ENCODE data around the gene LCE6A.

Gene LCE6A

DNA sequence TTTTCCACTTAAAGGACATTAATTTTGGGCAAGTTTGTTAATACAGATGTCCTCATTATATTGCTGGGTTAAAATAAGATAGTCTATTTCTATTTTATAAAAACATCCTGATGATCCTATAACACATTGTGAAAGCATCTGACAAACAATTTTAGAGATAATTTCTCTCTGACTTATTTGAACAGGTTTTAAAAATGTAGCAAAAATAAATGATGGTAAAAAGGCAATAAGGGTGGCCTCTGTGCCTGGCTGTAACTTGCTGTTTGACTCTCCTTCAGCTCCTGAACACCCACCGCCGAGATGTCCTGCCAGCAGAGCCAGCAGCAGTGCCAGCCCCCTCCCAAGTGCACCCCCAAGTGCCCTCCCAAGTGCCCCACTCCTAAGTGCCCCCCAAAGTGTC lies 15.5 kb upstream of the LCE6A start, which contains the start of gene LCE1A:
LCE1A (plus strand) TSS at position 301 of the 400 bp plus-strand sequence; CDS start at position 301, 0 bp downstream.
- no peaks in the 10 kb centered on the region for H3K27me3 ChIP-seq (ENCODE audit: insufficient read depth, poor library complexity, severe bottlenecking)
- DNase-seq (ENCODE audit: low spot score), result no peak

DNA sequence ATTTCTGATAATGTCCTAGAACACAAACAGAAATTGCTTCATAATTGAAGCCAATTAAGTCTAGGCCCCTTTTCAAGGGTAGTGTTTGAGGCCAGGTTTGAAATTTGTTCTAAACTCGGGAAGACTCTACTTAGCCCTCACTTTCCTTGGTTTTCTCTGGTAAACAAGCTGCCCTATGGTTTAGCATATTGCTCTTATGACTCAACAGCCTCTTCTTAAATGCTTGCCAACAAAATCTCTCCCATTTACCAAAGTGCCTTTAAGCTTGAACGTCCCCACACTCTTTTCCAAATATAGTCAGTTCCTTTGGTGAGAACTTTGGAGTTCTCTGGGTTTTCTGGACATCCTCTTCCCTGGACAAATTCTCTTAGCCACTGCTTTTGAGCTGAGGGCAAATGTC lies 5.8 kb upstream of the LCE6A start:
- ATAC-seq (ENCODE audit: low read depth), result no peak
- H3K4me1 ChIP-seq (ENCODE audit: insufficient read depth, poor library complexity, severe bottlenecking), result no peaks in the 10 kb centered on the region

More for the DNA sequence above, 15.5 kb upstream of the LCE6A start, which contains the start of gene LCE1A:
- no peak within 1 kb of the TSS for H3K27ac ChIP-seq (ENCODE audit: poor library complexity, severe bottlenecking)
- no peak for ATAC-seq (ENCODE audit: low read depth)
- no peak within 1 kb of the TSS for H3K4me3 ChIP-seq (ENCODE audit: severe bottlenecking)
- TF ChIP-seq, protein P1, sequence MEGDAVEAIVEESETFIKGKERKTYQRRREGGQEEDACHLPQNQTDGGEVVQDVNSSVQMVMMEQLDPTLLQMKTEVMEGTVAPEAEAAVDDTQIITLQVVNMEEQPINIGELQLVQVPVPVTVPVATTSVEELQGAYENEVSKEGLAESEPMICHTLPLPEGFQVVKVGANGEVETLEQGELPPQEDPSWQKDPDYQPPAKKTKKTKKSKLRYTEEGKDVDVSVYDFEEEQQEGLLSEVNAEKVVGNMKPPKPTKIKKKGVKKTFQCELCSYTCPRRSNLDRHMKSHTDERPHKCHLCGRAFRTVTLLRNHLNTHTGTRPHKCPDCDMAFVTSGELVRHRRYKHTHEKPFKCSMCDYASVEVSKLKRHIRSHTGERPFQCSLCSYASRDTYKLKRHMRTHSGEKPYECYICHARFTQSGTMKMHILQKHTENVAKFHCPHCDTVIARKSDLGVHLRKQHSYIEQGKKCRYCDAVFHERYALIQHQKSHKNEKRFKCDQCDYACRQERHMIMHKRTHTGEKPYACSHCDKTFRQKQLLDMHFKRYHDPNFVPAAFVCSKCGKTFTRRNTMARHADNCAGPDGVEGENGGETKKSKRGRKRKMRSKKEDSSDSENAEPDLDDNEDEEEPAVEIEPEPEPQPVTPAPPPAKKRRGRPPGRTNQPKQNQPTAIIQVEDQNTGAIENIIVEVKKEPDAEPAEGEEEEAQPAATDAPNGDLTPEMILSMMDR (IDR thresholded peaks at IDR 0.05; ENCODE audit: poor library complexity, severe bottlenecking), result no peak
- H3K4me1 ChIP-seq (ENCODE audit: insufficient read depth, poor library complexity, severe bottlenecking), result no peaks in the 10 kb centered on the region
- H3K36me3 ChIP-seq (ENCODE audit: low read depth), result no peaks in the 10 kb centered on the region
- no peaks in the 10 kb centered on the region for H3K9me3 ChIP-seq (ENCODE audit: severe bottlenecking)

DNA sequence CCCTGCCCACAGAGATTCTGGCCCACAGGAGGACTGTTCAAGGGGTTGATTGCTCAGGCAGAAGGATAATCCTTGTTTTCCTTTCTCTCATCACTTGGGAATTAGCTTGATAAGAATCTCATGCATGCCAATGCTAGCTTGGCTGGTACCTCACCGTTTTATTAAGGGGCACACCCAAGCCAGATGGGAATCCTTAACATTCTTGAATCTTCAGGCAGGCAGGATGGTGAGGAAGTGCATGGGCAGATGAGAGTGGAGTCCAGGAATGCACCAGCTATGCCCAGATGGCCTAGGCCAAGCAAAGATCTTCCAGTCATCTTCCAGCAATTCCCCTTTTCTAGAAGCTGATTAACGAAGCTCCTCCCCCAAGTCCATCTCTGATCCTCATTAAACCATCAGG lies 13.0 kb downstream of the LCE6A start:
- Histone ChIP-seq H3K4me3 (ENCODE audit: severe bottlenecking) (no peak overlapping the region), H3K4me1 (ENCODE audit: insufficient read depth, poor library complexity, severe bottlenecking) (peaks cover 3% of the 10 kb centered on the region), H3K9me3 (ENCODE audit: severe bottlenecking) (no peaks in the 10 kb centered on the region), H3K36me3 (ENCODE audit: low read depth) (no peaks in the 10 kb centered on the region), H3K27me3 (ENCODE audit: insufficient read depth, poor library complexity, severe bottlenecking) (no peaks in the 10 kb centered on the region), H3K27ac (ENCODE audit: poor library complexity, severe bottlenecking) (peak overlapping the region; percentile 68)
- ATAC-seq (ENCODE audit: low read depth), result peak; percentile 91
- no peak for DNase-seq (ENCODE audit: low spot score)
- TF ChIP-seq, protein P1 (IDR thresholded peaks at IDR 0.05; ENCODE audit: poor library complexity, severe bottlenecking), result no peak

More for the DNA sequence above, 5.8 kb upstream of the LCE6A start:
- Histone ChIP-seq H3K27me3 (ENCODE audit: insufficient read depth, poor library complexity, severe bottlenecking) (no peaks in the 10 kb centered on the region), H3K36me3 (ENCODE audit: low read depth) (no peaks in the 10 kb centered on the region), H3K27ac (ENCODE audit: poor library complexity, severe bottlenecking) (no peak overlapping the region), H3K4me3 (ENCODE audit: severe bottlenecking) (no peak overlapping the region), H3K9me3 (ENCODE audit: severe bottlenecking) (no peaks in the 10 kb centered on the region)
- TF ChIP-seq, protein P1 (IDR thresholded peaks at IDR 0.05; ENCODE audit: poor library complexity, severe bottlenecking), result no peak
- no peak for DNase-seq (ENCODE audit: low spot score)

DNA sequence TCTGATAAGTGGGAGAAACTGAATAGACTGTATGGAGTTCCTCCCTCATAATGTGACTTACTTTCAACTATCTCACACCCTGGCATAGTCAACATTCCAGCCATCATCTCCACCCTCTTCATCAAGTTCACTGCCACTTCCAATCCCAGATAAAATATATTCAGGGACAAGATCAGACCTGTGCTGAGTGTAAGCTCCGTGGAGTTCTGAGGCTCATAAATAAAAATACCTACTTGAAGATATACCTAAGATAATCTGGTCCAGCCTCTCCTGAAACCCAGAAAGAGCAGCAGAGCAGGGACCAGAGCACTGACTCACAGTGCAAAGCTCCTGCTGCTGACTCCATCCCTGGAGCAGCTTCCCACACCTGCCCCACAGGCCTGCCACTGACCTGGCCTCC lies 15.4 kb downstream of the LCE6A start:
- Histone ChIP-seq H3K27me3 (ENCODE audit: insufficient read depth, poor library complexity, severe bottlenecking) (no peaks in the 10 kb centered on the region), H3K36me3 (ENCODE audit: low read depth) (no peaks in the 10 kb centered on the region), H3K27ac (ENCODE audit: poor library complexity, severe bottlenecking) (peak overlapping the region; percentile 68), H3K4me3 (ENCODE audit: severe bottlenecking) (no peak overlapping the region), H3K9me3 (ENCODE audit: severe bottlenecking) (no peaks in the 10 kb centered on the region), H3K4me1 (ENCODE audit: insufficient read depth, poor library complexity, severe bottlenecking) (peaks cover 3% of the 10 kb centered on the region)
- no peak for DNase-seq (ENCODE audit: low spot score)
- ATAC-seq (ENCODE audit: low read depth), result peak; percentile 47; the same call in 2 of the 3 replicates
- TF ChIP-seq, protein P1 (IDR thresholded peaks at IDR 0.05; ENCODE audit: poor library complexity, severe bottlenecking), result no peak

DNA sequence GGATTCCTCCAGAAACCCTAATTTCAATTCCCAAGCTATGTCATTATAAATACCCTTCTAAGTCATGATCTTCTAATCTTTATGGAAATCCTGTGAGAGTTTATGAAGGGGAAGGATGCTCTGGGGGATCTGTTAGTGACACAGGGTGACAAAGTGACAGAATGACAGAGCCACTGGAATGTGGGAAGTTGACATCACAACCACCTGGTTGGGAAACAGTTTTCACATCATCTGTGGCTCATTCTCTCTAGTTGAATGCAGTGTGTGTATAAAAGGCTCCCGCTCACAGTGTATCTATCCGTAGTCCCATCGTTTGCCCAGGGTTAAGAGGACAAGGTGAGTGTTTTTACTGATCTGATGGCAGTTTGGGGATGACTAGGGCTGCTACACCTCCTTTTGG lies 17.0 kb downstream of the LCE6A start, which contains the start of gene LCE7A:
LCE7A (plus strand) TSS at position 301 of the 400 bp plus-strand sequence. CDS start 702 bp downstream, outside the sequence.
- H3K36me3 ChIP-seq (ENCODE audit: low read depth), result no peaks in the 10 kb centered on the region
- no peak within 1 kb of the TSS for H3K4me3 ChIP-seq (ENCODE audit: severe bottlenecking)
- TF ChIP-seq, protein P1 (IDR thresholded peaks at IDR 0.05; ENCODE audit: poor library complexity, severe bottlenecking), result no peak
- no peaks in the 10 kb centered on the region for H3K27me3 ChIP-seq (ENCODE audit: insufficient read depth, poor library complexity, severe bottlenecking)
- ATAC-seq (ENCODE audit: low read depth) (no peak), DNase-seq (ENCODE audit: low spot score) (no peak)
- H3K4me1 ChIP-seq (ENCODE audit: insufficient read depth, poor library complexity, severe bottlenecking), result peaks cover 3% of the 10 kb centered on the region
- H3K27ac ChIP-seq (ENCODE audit: poor library complexity, severe bottlenecking), result peak within 1 kb of the TSS; percentile 68
- H3K9me3 ChIP-seq (ENCODE audit: severe bottlenecking), result no peaks in the 10 kb centered on the region
